T-cell (primary cell): ENCODE results near the gene PCDH9. TPM values are rescaled to one million over a fixed set of nuclear protein-coding genes. Genes with fewer than 3 reads are reported as not detected.

Experiments used
- ATAC-seq, 4 experiments: fragments of 200-7000 bp in 3 of 4; fragments of 150-1000 bp in 1 of 4; cut with Tn5 transposase; replicated peaks in 1 of 4; 1 replicate in 3 of 4; 2 replicates in 1 of 4; pipeline ENCODE4 v1.10.0; 2021; ENCODE audit warnings: moderate library complexity in 3 of 4, mild to moderate bottlenecking in 2 of 4, moderate number of reproducible peaks in 1 of 4
- CTCF ChIA-PET, 2 donors: fragments of 300-600 bp; sonication (Branson Sonifier 250); formaldehyde crosslinking; loops; one replicate each; lab custom pipeline; 2022; ENCODE audit warnings: antibody characterized with exemption in 2 of 2; lab: Charles Lee
- POLR2A ChIA-PET, 2 donors: fragments of 300-600 bp; sonication (Branson Sonifier 250); formaldehyde crosslinking; loops; one replicate each; lab custom pipeline; 2022; ENCODE audit warnings: antibody characterized with exemption in 2 of 2; lab: Charles Lee
- DNase-seq, 35 experiments: peaks; one replicate each; pipeline versions ENCODE4 v3.0.0 to v3.0.0-alpha.2; 2013 to 2023
- H3K27ac ChIP-seq: one replicate; pipeline ENCODE4 v1.5.1; 2013; ENCODE audit warnings: low read length
- H3K27me3 ChIP-seq, 2 experiments: replicated peaks in 1 of 2; 1 replicate in 1 of 2; 2 replicates in 1 of 2; pipeline versions ENCODE4 v1.6.1 to v1.7.0; 2013; ENCODE audit warnings: low read length in 1 of 2, mixed read lengths in 1 of 2; ENCODE audit not compliant: control insufficient read depth in 2 of 2, insufficient read depth in 2 of 2; ENCODE audit errors: extremely low read depth in 1 of 2
- H3K36me3 ChIP-seq, 2 donors: 1 replicate in 1 of 2; 2 replicates in 1 of 2; pipeline versions ENCODE4 v1.6.1 to v1.7.0; 2013; ENCODE audit warnings: low read length in 1 of 2; ENCODE audit not compliant: control insufficient read depth in 2 of 2, insufficient read depth in 1 of 2; ENCODE audit errors: extremely low read depth in 1 of 2
- H3K4me1 ChIP-seq, 2 experiments: 1 replicate in 1 of 2; 2 replicates in 1 of 2; pipeline versions ENCODE4 v1.6.1 to v1.7.0; 2013; ENCODE audit warnings: low read length in 2 of 2, mixed read lengths in 1 of 2; ENCODE audit not compliant: insufficient read depth in 2 of 2, control insufficient read depth in 1 of 2; ENCODE audit errors: extremely low read depth in 1 of 2
- H3K4me3 ChIP-seq, 2 donors: 1 replicate in 1 of 2; 2 replicates in 1 of 2; pipeline versions ENCODE4 v1.5.1 to v1.7.0; 2013; ENCODE audit warnings: mild to moderate bottlenecking in 2 of 2, low read length in 1 of 2, moderate library complexity in 1 of 2; ENCODE audit not compliant: control insufficient read depth in 1 of 2; ENCODE audit errors: extremely low read depth in 1 of 2
- H3K9me3 ChIP-seq: 2 replicates; pipeline ENCODE4 v1.7.0; 2013
- H3K27ac Mint-ChIP-seq, 2 donors: one replicate each; pipeline ENCODE4 v1.8.0; 2020 to 2021; ENCODE audit warnings: mild to moderate bottlenecking in 2 of 2, mixed read lengths in 2 of 2
- H3K27me3 Mint-ChIP-seq, 2 donors: one replicate each; pipeline ENCODE4 v1.8.0; 2021 to 2022; ENCODE audit warnings: mixed read lengths in 2 of 2
- H3K36me3 Mint-ChIP-seq: one replicate; pipeline ENCODE4 v1.8.0; 2021; ENCODE audit warnings: mixed read lengths
- H3K4me1 Mint-ChIP-seq, 3 donors: one replicate each; pipeline ENCODE4 v1.8.0; 2020 to 2022; ENCODE audit warnings: mixed read lengths in 3 of 3, mild to moderate bottlenecking in 1 of 3
- H3K4me3 Mint-ChIP-seq, 3 donors: one replicate each; pipeline ENCODE4 v1.8.0; 2020 to 2022; ENCODE audit warnings: mild to moderate bottlenecking in 3 of 3, mixed read lengths in 3 of 3, moderate library complexity in 3 of 3
- H3K9me3 Mint-ChIP-seq, 3 donors: one replicate each; pipeline ENCODE4 v1.8.0; 2020 to 2022; ENCODE audit warnings: mixed read lengths in 3 of 3
- WGBS: methylation state at CpG from one replicate; pipeline ENCODE4 v1.1.5; 2013; ENCODE audit warnings: missing lambda C conversion rate; ENCODE audit not compliant: insufficient coverage; 5-methylcytosine and 5-hydroxymethylcytosine counted together
- total RNA-seq, 35 experiments: library from RNA in 6 of 35; stranded (reverse) in 6 of 35; fragments of 120-200 nt in 1 of 35; gene quantifications; one replicate each; pipeline versions ENCODE4 v1.2.1 to v1.2.4 and lab custom pipeline; 2013 to 2026

Gene PCDH9
- total RNA-seq, 5 donors from 2014 or later (not counting 1 experiment from before 2014, with no cell fraction given), result 0.38 to 1.3 (median 0.53) TPM

- Mint-ChIP-seq H3K9me3 (peaks cover 0 to 6% (median 0%) of the 10 kb centered on the region in 3 donors), H3K36me3 (no peaks in the 10 kb centered on the region), H3K4me1 (no peaks in the 10 kb centered on the region), H3K27ac (no peak overlapping the region), H3K27me3 (no peaks in the 10 kb centered on the region), H3K4me3 (no peak overlapping the region)
- Histone ChIP-seq H3K4me3 (no peak overlapping the region), H3K36me3 (no peaks in the 10 kb centered on the region), H3K27ac (no peak overlapping the region), H3K27me3 (no peaks in the 10 kb centered on the region), H3K9me3 (no peaks in the 10 kb centered on the region), H3K4me1 (no peaks in the 10 kb centered on the region)
- ChIA-PET POLR2A (interaction anchor here in 1 of 2 donors (0.6 kb wide), 1 partner anchor 580 kb away, joined by 3 read pairs; no protein-coding TSS in a partner anchor), CTCF (no interaction called here)
- WGBS, result no CpG with 5 or more reads among the region's 1 CpG
- DNase-seq, result no peak
- no peak for ATAC-seq
These were observed 862.8 kb downstream of the PCDH9 start for GRCh38 chr13:66367356-66367755.

- H3K36me3 ChIP-seq, result no peaks in the 10 kb centered on the region
- no peak overlapping the region for H3K4me3 ChIP-seq
- no peak overlapping the region for H3K4me3 Mint-ChIP-seq
- H3K9me3 ChIP-seq, result no peaks in the 10 kb centered on the region
- WGBS, result 88% methylated on average over 2 of the region's 3 CpGs
- DNase-seq (no peak), ATAC-seq (no peak)
- CTCF ChIA-PET, result interaction anchor here in 1 of 2 donors (0.5 kb wide), 1 partner anchor 21 kb away, joined by 3 read pairs; no protein-coding TSS in a partner anchor
- H3K4me1 Mint-ChIP-seq, result no peaks in the 10 kb centered on the region
- H3K27me3 Mint-ChIP-seq, result no peaks in the 10 kb centered on the region
- no peaks in the 10 kb centered on the region for H3K4me1 ChIP-seq
- H3K9me3 Mint-ChIP-seq, result peaks cover 0 to 3% (median 0%) of the 10 kb centered on the region in 3 donors
- no peak overlapping the region for H3K27ac Mint-ChIP-seq
- no peak overlapping the region for H3K27ac ChIP-seq
- no peaks in the 10 kb centered on the region for H3K36me3 Mint-ChIP-seq
- POLR2A ChIA-PET, result no interaction called here
- H3K27me3 ChIP-seq, result no peaks in the 10 kb centered on the region
These were observed 865.0 kb downstream of the PCDH9 start for GRCh38 chr13:66365101-66365500.

- Mint-ChIP-seq H3K4me1 (no peaks in the 10 kb centered on the region), H3K36me3 (no peaks in the 10 kb centered on the region), H3K4me3 (no peak overlapping the region), H3K9me3 (peaks cover 0 to 3% (median 0%) of the 10 kb centered on the region in 3 donors), H3K27me3 (no peaks in the 10 kb centered on the region), H3K27ac (no peak overlapping the region)
- Histone ChIP-seq H3K27ac (no peak overlapping the region), H3K4me1 (no peaks in the 10 kb centered on the region), H3K9me3 (no peaks in the 10 kb centered on the region), H3K36me3 (no peaks in the 10 kb centered on the region), H3K27me3 (no peaks in the 10 kb centered on the region), H3K4me3 (no peak overlapping the region)
- no peak for DNase-seq
- no peak for ATAC-seq
- ChIA-PET POLR2A (no interaction called here), CTCF (interaction anchor here in 1 of 2 donors (0.5 kb wide), 1 partner anchor 21 kb away, joined by 3 read pairs; no protein-coding TSS in a partner anchor)
These were observed 865.8 kb downstream of the PCDH9 start for GRCh38 chr13:66364346-66364745.

DNA sequence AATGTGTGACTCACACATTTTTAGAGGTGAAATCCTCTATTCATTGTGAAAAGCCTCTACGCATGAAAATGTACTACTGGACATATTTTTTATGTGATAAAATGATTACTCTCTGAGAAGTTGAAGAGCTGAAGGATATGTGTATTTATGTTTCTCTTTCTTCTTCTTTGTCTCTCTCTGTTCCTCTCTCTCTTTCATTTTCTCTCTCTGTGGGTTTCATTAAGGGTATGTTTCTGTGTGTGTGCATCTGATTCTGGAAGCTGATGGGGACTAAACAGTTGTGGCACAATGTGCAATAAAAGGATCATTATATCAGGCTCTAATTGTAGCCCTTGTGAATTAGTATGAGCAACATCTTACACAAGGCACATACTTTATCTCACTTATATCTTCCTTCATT, 867.7 kb downstream of the PCDH9 start:
- H3K9me3 Mint-ChIP-seq, result no peaks in the 10 kb centered on the region
- H3K36me3 ChIP-seq, result no peaks in the 10 kb centered on the region
- ChIA-PET CTCF (no interaction called here), POLR2A (no interaction called here)
- no peak overlapping the region for H3K4me3 ChIP-seq
- H3K27me3 Mint-ChIP-seq, result no peaks in the 10 kb centered on the region
- no peak overlapping the region for H3K27ac ChIP-seq
- H3K4me1 ChIP-seq, result no peaks in the 10 kb centered on the region
- no CpG with 5 or more reads among the region's 1 CpG for WGBS
- no peaks in the 10 kb centered on the region for H3K4me1 Mint-ChIP-seq
- no peak overlapping the region for H3K4me3 Mint-ChIP-seq
- no peak overlapping the region for H3K27ac Mint-ChIP-seq
- ATAC-seq, result no peak
- no peaks in the 10 kb centered on the region for H3K27me3 ChIP-seq
- H3K9me3 ChIP-seq, result no peaks in the 10 kb centered on the region
- H3K36me3 Mint-ChIP-seq, result no peaks in the 10 kb centered on the region
- no peak for DNase-seq

GRCh38 chr13:66359910-66360552, 870.1 kb downstream of the PCDH9 start:
- Mint-ChIP-seq H3K4me1 (no peaks in the 10 kb centered on the region), H3K9me3 (peaks cover 0 to 3% (median 0%) of the 10 kb centered on the region in 3 donors), H3K27me3 (no peaks in the 10 kb centered on the region), H3K36me3 (no peaks in the 10 kb centered on the region), H3K4me3 (no peak overlapping the region), H3K27ac (no peak overlapping the region)
- Histone ChIP-seq H3K27me3 (no peaks in the 10 kb centered on the region), H3K27ac (no peak overlapping the region), H3K4me1 (no peaks in the 10 kb centered on the region), H3K4me3 (no peak overlapping the region), H3K9me3 (no peaks in the 10 kb centered on the region), H3K36me3 (no peaks in the 10 kb centered on the region)
- WGBS, result no CpG with 5 or more reads among the region's 5 CpGs
- ChIA-PET CTCF (no interaction called here), POLR2A (no interaction called here)
- no peak for ATAC-seq
- no peak for DNase-seq

DNA sequence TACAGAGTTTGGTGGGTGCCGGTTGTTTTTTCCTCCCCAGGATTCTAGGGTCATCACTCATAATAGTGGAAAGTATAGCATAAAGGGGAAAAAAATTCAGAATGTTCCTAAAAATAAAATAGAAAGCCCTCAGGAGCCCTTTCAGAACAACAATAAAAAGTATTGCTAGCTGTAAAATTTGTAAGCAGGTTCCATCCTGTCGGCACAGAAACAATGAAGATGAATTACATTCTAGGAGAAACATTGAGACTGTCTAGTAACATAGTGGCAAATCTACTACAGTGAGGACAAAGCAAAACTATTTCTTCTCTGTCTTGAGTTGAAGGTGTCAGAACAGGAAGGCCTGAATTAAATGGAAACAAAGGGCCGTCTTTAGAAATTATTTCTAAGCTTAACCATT, 870.7 kb downstream of the PCDH9 start:
- Histone ChIP-seq H3K4me3 (no peak overlapping the region), H3K27ac (no peak overlapping the region), H3K36me3 (no peaks in the 10 kb centered on the region), H3K9me3 (no peaks in the 10 kb centered on the region), H3K27me3 (no peaks in the 10 kb centered on the region), H3K4me1 (no peaks in the 10 kb centered on the region)
- Mint-ChIP-seq H3K36me3 (no peaks in the 10 kb centered on the region), H3K4me3 (no peak overlapping the region), H3K27ac (no peak overlapping the region), H3K4me1 (no peaks in the 10 kb centered on the region), H3K9me3 (peaks cover 0 to 5% (median 0%) of the 10 kb centered on the region in 3 donors), H3K27me3 (no peaks in the 10 kb centered on the region)
- POLR2A ChIA-PET, result no interaction called here
- ATAC-seq, result no peak
- CTCF ChIA-PET, result no interaction called here
- DNase-seq, result no peak
- no CpG with 5 or more reads among the region's 3 CpGs for WGBS
